HTR-8/SVneo (cell line): ENCODE measurements around the gene SLC12A2.

Experiments used
- DNase-seq: peaks from one replicate; pipeline ENCODE4 v3.0.0; 2011; ENCODE audit warnings: low spot score, mixed read lengths; ENCODE audit not compliant: insufficient read length
- FAIRE-seq: peaks from 2 replicates; lab custom pipeline; 2011; peaks lifted over from hg19 to GRCh38; lab: Jason Lieb, UNC

SLC12A2 gene

GRCh38 chr5:128083033-128083810 lies at the start of gene SLC12A2:
Gene SLC12A2, plus strand, starts transcription at chr5:128083766. Its CDS starts 189 bp downstream, at chr5:128083955.
- FAIRE-seq (peak; percentile 46), DNase-seq (peak; percentile 89)

- FAIRE-seq (no peak), DNase-seq (no peak)
Measured at GRCh38 chr5:128035689-128036088, 47.9 kb upstream of the SLC12A2 start.

GRCh38 chr5:128036950-128037349 lies 46.6 kb upstream of the SLC12A2 start:
- DNase-seq = peak; percentile 42
- no peak for FAIRE-seq

GRCh38 chr5:128038643-128039042 lies 44.9 kb upstream of the SLC12A2 start:
- DNase-seq = no peak
- no peak for FAIRE-seq

- DNase-seq (no peak), FAIRE-seq (no peak)
Measured at GRCh38 chr5:128040927-128041326, 42.6 kb upstream of the SLC12A2 start.

- DNase-seq = no peak
- FAIRE-seq = no peak
Measured at GRCh38 chr5:128052780-128053179, 30.8 kb upstream of the SLC12A2 start.

- FAIRE-seq (no peak), DNase-seq (no peak)
Measured at GRCh38 chr5:128053291-128053954, 30.1 kb upstream of the SLC12A2 start.

GRCh38 chr5:128060644-128061385 lies 22.8 kb upstream of the SLC12A2 start:
- DNase-seq (no peak), FAIRE-seq (no peak)

- FAIRE-seq (no peak), DNase-seq (no peak)
Measured at GRCh38 chr5:128062172-128062746, 21.3 kb upstream of the SLC12A2 start.

- no peak for FAIRE-seq
- no peak for DNase-seq
Measured at GRCh38 chr5:128074171-128074570, 9.4 kb upstream of the SLC12A2 start.

- no peak for DNase-seq
- FAIRE-seq = no peak
Measured at GRCh38 chr5:128074953-128075352, 8.6 kb upstream of the SLC12A2 start.

GRCh38 chr5:128077526-128077925 lies 6.0 kb upstream of the SLC12A2 start:
- no peak for DNase-seq
- no peak for FAIRE-seq

- FAIRE-seq (no peak), DNase-seq (no peak)
Measured at GRCh38 chr5:128081111-128081851, 2.3 kb upstream of the SLC12A2 start.

- FAIRE-seq = peak; percentile 16
- DNase-seq = no peak
Measured at GRCh38 chr5:128082551-128083032, 974 bp upstream of the SLC12A2 start.

GRCh38 chr5:128083811-128084227 lies 253 bp downstream of the SLC12A2 start:
- FAIRE-seq (no peak), DNase-seq (peak; percentile 18)

- peak; percentile 38 for FAIRE-seq
Measured at GRCh38 chr5:128084228-128085167, 932 bp downstream of the SLC12A2 start.

GRCh38 chr5:128085413-128085812 lies 1.8 kb downstream of the SLC12A2 start:
- FAIRE-seq (no peak), DNase-seq (no peak)

More at GRCh38 chr5:128084228-128085167, 932 bp downstream of the SLC12A2 start:
- DNase-seq = peak; percentile 15

GRCh38 chr5:128091579-128091978 lies 8.0 kb downstream of the SLC12A2 start:
- FAIRE-seq = no peak

GRCh38 chr5:128092144-128092543 lies 8.6 kb downstream of the SLC12A2 start:
- DNase-seq (no peak), FAIRE-seq (no peak)

More at GRCh38 chr5:128091579-128091978, 8.0 kb downstream of the SLC12A2 start:
- no peak for DNase-seq
